IPS-18c (cell line): Measurements from ENCODE around the gene TARM1.
A peak's percentile ranks its signal among the peaks of the same experiment; 100 is the strongest.
"Not testable (repeated sequence)": the region's sequence is repeated elsewhere in the genome, so short reads cannot be mapped to it uniquely, and the experiment has no call there.

Experiments
- H3K4me3 ChIP-seq: 2 replicates; pipeline ENCODE4 v1.7.0; 2013; ENCODE audit warnings: low read depth, mild to moderate bottlenecking, low read length, moderate library complexity; ENCODE audit not compliant: insufficient read depth
- H3K9me3 ChIP-seq: one replicate; pipeline ENCODE4 v1.6.1; 2013; ENCODE audit warnings: mild to moderate bottlenecking, low read length, moderate library complexity; ENCODE audit not compliant: control insufficient read depth, insufficient read depth

TARM1 gene

GRCh38 chr19:54104998-54105715 lies 24.0 kb upstream of the TARM1 start:
- Histone ChIP-seq H3K9me3 (no peaks in the 10 kb centered on the region), H3K4me3 (no peak overlapping the region)

DNA sequence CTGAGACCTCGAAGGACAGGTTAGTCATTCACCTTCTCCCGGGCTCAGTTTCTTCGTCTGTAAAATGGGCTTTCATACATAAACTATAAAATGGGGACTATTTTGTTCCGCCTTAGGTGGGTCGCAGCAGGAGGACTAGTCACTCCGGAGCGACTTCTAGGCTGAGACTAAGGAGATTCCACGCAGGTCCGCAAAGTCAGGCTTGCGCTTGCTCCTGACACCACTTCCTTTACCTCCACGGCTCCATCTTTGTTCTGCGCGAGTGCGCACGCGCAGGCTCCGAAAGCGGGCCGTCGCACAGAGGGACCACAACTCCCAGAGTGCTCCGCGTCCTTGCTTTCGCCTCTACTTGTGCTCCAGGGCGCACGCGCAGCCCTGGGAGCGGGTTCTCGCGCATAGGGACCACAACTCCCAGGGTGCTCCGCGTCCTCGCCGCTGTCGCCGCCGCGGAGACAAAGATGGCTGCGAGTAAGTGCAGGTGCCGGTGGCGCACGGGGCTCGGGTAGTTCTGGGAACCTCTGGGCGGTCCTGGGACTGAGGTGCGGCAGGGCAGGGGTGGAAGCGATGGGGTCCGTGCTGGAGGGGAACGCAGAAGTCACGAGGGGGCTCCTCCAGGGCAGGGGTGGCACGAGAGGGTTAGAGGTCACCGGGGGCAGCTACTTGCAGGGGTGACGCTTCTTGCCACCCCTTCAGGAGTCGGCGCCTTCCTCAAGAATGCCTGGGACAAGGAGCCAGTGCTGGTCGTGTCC lies 21.4 kb upstream of the TARM1 start, which contains the start of gene NDUFA3:
Gene NDUFA3, plus strand, starts transcription at position 435 of the 749 bp plus-strand sequence. Its CDS starts 24 bp downstream, at position 459.
- Histone ChIP-seq H3K4me3 (peak within 1 kb of the TSS; percentile 99), H3K9me3 (no peaks in the 10 kb centered on the region)

- H3K9me3 ChIP-seq = no peaks in the 10 kb centered on the region
- H3K4me3 ChIP-seq = no peak within 1 kb of the TSS
Observed at GRCh38 chr19:54100561-54100960, 19.4 kb upstream of the TARM1 start, which contains the start of gene OSCAR. TSS of gene OSCAR (minus strand) at chr19:54100803. CDS start at chr19:54100792, 11 bp downstream.

DNA sequence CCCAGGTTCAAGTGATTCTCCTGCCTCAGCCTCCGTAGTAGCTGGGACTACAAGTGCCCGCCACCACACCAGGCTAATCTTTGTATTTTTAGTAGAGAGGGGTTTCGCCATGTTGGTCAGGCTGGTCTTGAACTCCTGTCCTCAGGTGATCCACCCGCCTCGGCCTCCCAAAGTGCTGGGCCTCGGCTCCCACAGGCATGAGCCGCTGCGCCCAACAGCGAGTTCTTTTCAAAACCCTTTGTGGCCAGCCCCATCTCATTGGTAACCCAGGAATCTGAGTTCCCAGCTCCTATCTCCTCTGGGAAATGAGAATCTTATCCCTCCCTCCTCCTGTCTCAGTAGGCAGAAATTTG lies 18.7 kb upstream of the TARM1 start:
- not testable (repeated sequence) for H3K4me3 ChIP-seq, H3K9me3 ChIP-seq

GRCh38 chr19:54099190-54099902 lies 18.2 kb upstream of the TARM1 start:
- no peak overlapping the region for H3K4me3 ChIP-seq
- H3K9me3 ChIP-seq = no peaks in the 10 kb centered on the region

DNA sequence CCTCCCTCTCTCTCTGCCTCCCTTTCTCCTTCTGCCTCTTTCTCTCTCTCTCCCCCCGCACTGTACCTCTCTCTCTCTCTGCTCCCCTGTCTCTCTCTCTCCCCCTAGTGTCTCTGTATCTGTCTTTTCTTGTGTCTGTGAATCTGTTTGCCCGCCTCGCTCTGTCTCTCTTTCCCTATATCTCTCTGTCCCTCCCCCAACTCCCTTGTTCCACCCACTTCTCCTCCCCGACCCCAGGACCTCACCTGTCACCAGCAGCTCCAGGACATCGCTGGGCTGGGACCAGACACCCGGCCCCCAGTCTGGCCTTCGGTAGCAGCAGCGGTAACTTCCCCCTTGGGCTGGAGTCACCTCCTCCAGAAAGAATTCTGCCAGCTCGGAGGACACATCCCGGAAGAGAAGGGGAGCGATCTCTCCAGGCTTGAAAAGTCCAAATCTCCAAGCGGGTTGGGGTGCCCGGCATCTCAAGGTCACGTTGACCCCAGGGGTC lies 15.5 kb upstream of the TARM1 start:
- Histone ChIP-seq H3K9me3 (no peaks in the 10 kb centered on the region), H3K4me3 (peak overlapping the region; percentile 50)

GRCh38 chr19:54095859-54096616 lies 14.9 kb upstream of the TARM1 start:
- H3K9me3 ChIP-seq = not testable (repeated sequence)
- H3K4me3 ChIP-seq = peak overlapping the region; percentile 66

- Histone ChIP-seq H3K9me3 (no peaks in the 10 kb centered on the region), H3K4me3 (peak overlapping the region; percentile 66)
Observed at GRCh38 chr19:54095136-54095858, 14.1 kb upstream of the TARM1 start.

DNA sequence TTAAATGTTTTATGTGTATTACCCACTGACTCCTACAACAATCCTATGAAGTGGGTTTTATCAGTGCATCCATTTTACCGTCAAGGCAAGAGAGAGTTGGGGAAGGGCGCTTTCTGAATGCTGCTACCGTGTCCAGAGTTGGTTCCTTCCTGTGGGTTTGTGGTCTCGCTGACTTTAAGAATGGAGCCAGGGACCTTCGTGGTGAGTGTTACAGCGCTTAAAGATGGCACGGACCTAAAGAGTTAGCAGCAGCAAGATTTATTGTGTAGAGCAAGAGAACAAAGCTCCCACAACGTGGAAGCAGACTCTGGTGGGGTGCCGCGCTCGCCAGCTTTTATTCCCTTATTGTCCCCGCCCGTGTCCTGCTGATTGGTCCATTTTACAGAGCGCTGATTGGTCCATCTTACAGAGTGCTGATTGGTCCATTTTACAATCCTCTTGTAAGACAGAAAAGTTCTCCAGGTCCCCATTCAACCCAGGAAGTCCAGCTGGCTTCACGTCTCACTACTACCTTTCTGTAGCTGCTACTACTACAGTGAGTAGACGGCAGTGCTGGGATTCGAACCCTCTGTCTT lies 13.3 kb upstream of the TARM1 start:
- no peaks in the 10 kb centered on the region for H3K9me3 ChIP-seq
- no peak overlapping the region for H3K4me3 ChIP-seq

DNA sequence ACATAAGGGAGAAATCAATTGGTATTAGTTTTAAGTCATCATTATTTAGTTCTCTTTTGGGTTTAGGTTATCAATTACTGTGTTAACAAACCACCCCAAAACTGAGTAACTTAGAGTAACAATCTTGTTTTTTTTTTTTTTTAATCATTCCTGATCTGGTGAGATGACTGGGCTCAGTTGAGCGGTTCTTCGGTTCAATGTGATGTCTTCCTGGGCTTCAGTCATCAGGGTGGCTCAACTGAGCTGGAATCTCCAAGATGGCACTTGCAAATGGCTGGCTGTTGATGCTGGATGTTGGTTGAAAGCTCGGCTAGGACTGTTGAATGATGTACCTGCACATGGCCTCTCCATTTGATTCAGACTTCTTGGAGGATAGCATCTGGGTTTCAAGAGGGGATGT lies 3.2 kb upstream of the TARM1 start:
- no peak overlapping the region for H3K4me3 ChIP-seq
- H3K9me3 ChIP-seq = no peaks in the 10 kb centered on the region

DNA sequence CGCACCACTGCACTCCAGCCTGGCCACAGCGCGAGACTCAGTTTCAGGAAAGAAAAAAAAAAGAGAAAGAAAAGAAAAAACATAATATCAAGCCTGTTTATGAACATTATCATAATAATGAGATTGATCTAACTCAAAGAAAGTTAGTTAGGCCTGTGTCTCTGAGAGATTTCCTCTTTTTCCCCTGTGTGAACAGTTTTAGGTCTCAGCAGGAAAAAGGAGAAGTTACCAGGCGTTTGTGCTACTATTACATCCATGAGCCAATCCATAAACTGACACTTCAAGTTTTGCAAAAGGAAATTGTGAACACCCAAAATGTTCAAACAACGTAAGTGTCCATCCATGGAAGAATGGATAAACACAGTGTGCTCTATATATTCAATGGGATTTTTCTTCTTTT lies 3.8 kb downstream of the TARM1 start:
- no peaks in the 10 kb centered on the region for H3K9me3 ChIP-seq
- H3K4me3 ChIP-seq = no peak overlapping the region

- no peak overlapping the region for H3K4me3 ChIP-seq
- no peaks in the 10 kb centered on the region for H3K9me3 ChIP-seq
Observed at GRCh38 chr19:54074851-54075250, 6.3 kb downstream of the TARM1 start.

- Histone ChIP-seq H3K9me3 (no peaks in the 10 kb centered on the region), H3K4me3 (no peak overlapping the region)
Observed at GRCh38 chr19:54073829-54074228, 7.3 kb downstream of the TARM1 start.

- Histone ChIP-seq H3K9me3 (no peaks in the 10 kb centered on the region), H3K4me3 (no peak overlapping the region)
Observed at GRCh38 chr19:54069470-54069869, 11.7 kb downstream of the TARM1 start.

GRCh38 chr19:54063350-54064116 lies 17.6 kb downstream of the TARM1 start, which contains the start of gene VSTM1:
TSS of gene VSTM1 (minus strand) at chr19:54063897. CDS start at chr19:54063777, 120 bp downstream.
- Histone ChIP-seq H3K4me3 (no peak within 1 kb of the TSS), H3K9me3 (peaks cover 2% of the 10 kb centered on the region)
